RWPE2 (cell line): ENCODE data around the gene GNB1L.
A peak's percentile ranks its signal among the peaks of the same experiment; 100 is the strongest.
"Not testable (repeated sequence)": the region's sequence is repeated elsewhere in the genome, so short reads cannot be mapped to it uniquely, and the experiment has no call there.

Experiments
- ATAC-seq: fragments of 200-7000 bp; cut with Tn5 transposase; 3 replicates; pipeline ENCODE4 v1.9.1; 2021; ENCODE audit warnings: low read depth
- DNase-seq: peaks from one replicate; pipeline ENCODE4 v3.0.0-alpha.2; 2020; ENCODE audit warnings: low spot score
- H3K27ac ChIP-seq: fragments of 450-650 bp; 2 replicates; pipeline ENCODE4 v1.5.1; 2017; ENCODE audit warnings: mild to moderate bottlenecking; ENCODE audit not compliant: poor library complexity, severe bottlenecking
- H3K27me3 ChIP-seq: fragments of 250-450 bp; sonication (Bioruptor Pico); 2 replicates; pipeline ENCODE4 v1.5.1; 2021; ENCODE audit warnings: mild to moderate bottlenecking, moderate library complexity; ENCODE audit not compliant: insufficient read depth, poor library complexity, severe bottlenecking
- H3K36me3 ChIP-seq: fragments of 250-450 bp; sonication (Bioruptor Pico); 2 replicates; pipeline ENCODE4 v1.5.1; 2020; ENCODE audit warnings: low read depth, mild to moderate bottlenecking, moderate library complexity
- H3K4me1 ChIP-seq: fragments of 250-450 bp; sonication (Bioruptor Pico); 2 replicates; pipeline ENCODE4 v1.5.1; 2021; ENCODE audit warnings: mild to moderate bottlenecking, moderate library complexity; ENCODE audit not compliant: insufficient read depth, poor library complexity, severe bottlenecking
- H3K4me3 ChIP-seq: fragments of 250-450 bp; sonication (Bioruptor Pico); 2 replicates; pipeline ENCODE4 v1.5.1; 2021; ENCODE audit warnings: mild to moderate bottlenecking, moderate library complexity; ENCODE audit not compliant: severe bottlenecking
- H3K9me3 ChIP-seq: fragments of 250-450 bp; sonication (Bioruptor Pico); 2 replicates; pipeline ENCODE4 v1.5.1; 2021; ENCODE audit warnings: mild to moderate bottlenecking, moderate library complexity; ENCODE audit not compliant: severe bottlenecking
- CTCF ChIP-seq: fragments of 450-650 bp; IDR thresholded peaks from one replicate; pipeline ENCODE4 v1.5.1; 2017; ENCODE audit warnings: mild to moderate bottlenecking, moderate library complexity; ENCODE audit not compliant: poor library complexity, severe bottlenecking

The GNB1L gene

GRCh38 chr22:19885841-19886592 is 31.3 kb upstream of the GNB1L start:
- DNase-seq (peak; percentile 58), ATAC-seq (no peak)
- no peaks in the 10 kb centered on the region for H3K9me3 ChIP-seq
- no peak for TF ChIP-seq CTCF
- H3K27me3 ChIP-seq: no peaks in the 10 kb centered on the region
- no peaks in the 10 kb centered on the region for H3K36me3 ChIP-seq
- no peak overlapping the region for H3K4me3 ChIP-seq
- peak overlapping the region; percentile 96 for H3K27ac ChIP-seq
- H3K4me1 ChIP-seq: peaks cover 28% of the 10 kb centered on the region

DNA sequence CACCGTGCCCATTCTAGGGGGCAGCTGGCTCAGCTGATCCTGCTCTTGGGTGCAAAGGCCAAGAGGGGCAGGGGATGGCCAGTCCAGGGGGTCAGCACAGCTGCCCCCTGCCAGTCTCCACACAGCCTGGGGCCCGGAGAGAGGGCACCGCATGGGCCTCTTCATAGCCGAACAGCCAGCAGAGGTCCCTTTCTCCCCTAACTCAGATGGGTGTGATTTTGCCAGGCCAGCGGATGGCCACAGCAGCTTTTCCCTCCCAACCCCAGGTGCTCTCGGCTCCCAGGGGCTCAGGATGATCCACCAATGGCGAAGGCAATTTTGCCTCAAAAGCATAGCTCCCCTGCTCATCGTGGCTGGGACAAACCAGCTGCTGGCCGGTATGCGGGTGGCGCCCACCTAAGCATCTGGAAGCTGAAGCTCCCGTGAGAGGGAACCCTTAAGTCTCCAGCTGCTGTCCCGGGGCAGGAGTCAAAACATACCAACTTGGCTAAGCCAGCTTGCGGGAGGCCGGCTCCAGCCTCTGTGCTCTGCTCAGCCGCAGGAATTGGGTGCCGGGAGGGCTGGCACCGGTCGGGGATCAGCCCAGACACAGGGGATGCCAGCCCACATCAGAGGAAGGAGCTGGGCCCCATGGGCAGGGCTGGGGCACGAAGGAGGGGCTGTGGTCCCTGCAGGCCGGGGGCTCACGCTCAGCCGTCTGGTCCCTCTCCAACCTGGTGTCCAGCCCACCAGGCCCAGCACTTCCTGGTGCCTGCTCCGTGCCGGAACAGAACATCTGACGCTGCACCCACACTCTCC is 30.5 kb upstream of the GNB1L start:
- peak; percentile 52 for DNase-seq
- no peak for TF ChIP-seq CTCF
- H3K9me3 ChIP-seq: no peaks in the 10 kb centered on the region
- H3K27me3 ChIP-seq: no peaks in the 10 kb centered on the region
- ATAC-seq: no peak
- H3K27ac ChIP-seq: peak overlapping the region; percentile 96
- H3K4me1 ChIP-seq: peaks cover 32% of the 10 kb centered on the region
- H3K36me3 ChIP-seq: no peaks in the 10 kb centered on the region
- H3K4me3 ChIP-seq: no peak overlapping the region

- Histone ChIP-seq H3K27ac (no peak overlapping the region), H3K27me3 (no peaks in the 10 kb centered on the region), H3K4me3 (no peak overlapping the region), H3K36me3 (no peaks in the 10 kb centered on the region), H3K9me3 (no peaks in the 10 kb centered on the region), H3K4me1 (peaks cover 35% of the 10 kb centered on the region)
- no peak for ATAC-seq
- peak; percentile 34 for DNase-seq
- TF ChIP-seq CTCF: no peak
Observed at GRCh38 chr22:19884161-19884953, 29.7 kb upstream of the GNB1L start.

DNA sequence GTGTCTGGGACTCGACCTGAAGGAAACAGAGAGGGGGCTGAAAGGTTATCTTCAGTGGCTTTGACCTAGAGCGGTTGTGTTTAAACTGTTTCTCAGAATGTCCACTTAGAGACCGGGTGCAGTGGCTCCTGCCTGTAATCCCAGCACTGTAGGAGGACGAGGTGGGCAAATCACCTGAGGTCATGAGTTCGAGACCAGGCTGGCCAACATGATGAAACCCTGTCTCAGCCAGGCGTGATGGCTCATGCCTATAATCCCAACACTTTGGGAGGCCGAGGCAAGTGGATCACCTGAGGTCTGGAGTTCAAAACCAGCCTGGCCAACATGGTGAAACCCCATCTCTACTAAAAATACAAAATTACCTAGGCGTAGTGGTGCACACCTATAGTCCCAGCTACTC is 28.8 kb upstream of the GNB1L start:
- peak; percentile 26 for DNase-seq
- H3K36me3 ChIP-seq, H3K4me3 ChIP-seq, H3K9me3 ChIP-seq, H3K27me3 ChIP-seq, ATAC-seq: not testable (repeated sequence)
- Histone ChIP-seq H3K4me1 (peaks cover 41% of the 10 kb centered on the region), H3K27ac (peak overlapping the region; percentile 98)
